Lower leg skin (tissue), 3 donors: Measurements from ENCODE around the gene AASS.

Experiments
- CTCF ChIP-seq, 3 donors: fragments of 450-650 bp; IDR thresholded peaks; one replicate each; pipeline ENCODE4 v1.5.1; 2016; ENCODE audit warnings: antibody characterized with exemption in 3 of 3, mild to moderate bottlenecking in 3 of 3, moderate library complexity in 2 of 3
- POLR2A ChIP-seq, 2 donors: fragments of 450-650 bp; IDR thresholded peaks; one replicate each; pipeline ENCODE4 v1.6.1; 2016 to 2017; ENCODE audit warnings: antibody characterized with exemption in 2 of 2, mild to moderate bottlenecking in 1 of 2, moderate library complexity in 1 of 2

- no peak for TF ChIP-seq CTCF (IDR thresholded peaks at IDR 0.05)
- no peak for TF ChIP-seq POLR2A (IDR thresholded peaks at IDR 0.05)
Measured at GRCh38 chr7:122073635-122074034, 70.4 kb downstream of the AASS start.
